Gastrocnemius medialis (tissue), 4 donors: ENCODE data around the gene CTXND2.
"Not testable (repeated sequence)": the region's sequence is repeated elsewhere in the genome, so short reads cannot be mapped to it uniquely, and the experiment has no call there.

Source experiments
- CTCF ChIP-seq, 5 experiments: fragments of 450-650 bp in 3 of 5; fragments of 200-600 bp in 2 of 5; sonication (generic) in 2 of 5; IDR thresholded peaks in 4 of 5; conservative IDR thresholded peaks in 1 of 5; 1 replicate in 4 of 5; 2 replicates in 1 of 5; pipeline ENCODE4 v1.5.1; 2016 to 2019; ENCODE audit warnings: antibody characterized with exemption in 5 of 5, mild to moderate bottlenecking in 3 of 5, moderate library complexity in 3 of 5
- POLR2A ChIP-seq, 2 donors: fragments of 450-650 bp; IDR thresholded peaks; one replicate each; pipeline ENCODE4 v1.6.1; 2017; ENCODE audit warnings: antibody characterized with exemption in 2 of 2, mild to moderate bottlenecking in 2 of 2, moderate library complexity in 2 of 2

DNA sequence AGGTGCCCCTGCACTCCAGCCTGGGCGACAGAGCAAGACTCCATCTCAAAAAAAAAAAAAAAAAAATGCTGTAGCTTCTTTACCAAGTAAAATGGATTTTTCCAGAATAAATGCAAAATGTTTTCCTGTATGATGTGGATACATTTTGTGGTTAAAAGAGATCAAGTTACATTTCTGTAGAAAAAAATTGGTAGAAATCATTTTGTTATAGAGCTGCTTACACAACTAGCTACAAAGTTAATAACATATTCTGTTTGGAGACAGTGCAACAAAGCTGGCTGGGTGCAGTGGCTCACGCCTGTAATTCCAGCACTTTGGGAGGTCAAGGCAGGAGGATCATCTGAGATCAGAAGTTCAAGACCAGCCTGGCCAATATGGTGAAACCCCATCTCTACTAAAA, 8.0 kb upstream of the CTXND2 start:
- TF ChIP-seq CTCF (IDR thresholded peaks at IDR 0.05 in 4 of 5, conservative IDR thresholded peaks at IDR 0.05 in 1 of 5); POLR2A (IDR thresholded peaks at IDR 0.05): not testable (repeated sequence)
